ENCODE measurements around the gene DECR2. TPM values are rescaled to one million over a fixed set of nuclear protein-coding genes. Genes with fewer than 3 reads are reported as not detected.

DECR2 gene
- total RNA-seq, 2 experiments from 2014 or later, result 8.0 to 14.4 TPM

GRCh38 chr16:456891-457483 is 55.3 kb downstream of the DECR2 start:
- no peak for DNase-seq (ENCODE audit: low spot score)
- no peaks in the 10 kb centered on the region for H3K9me3 ChIP-seq (ENCODE audit: low read length)
- H3K9me2 ChIP-seq (ENCODE audit: insufficient read depth, low read length), result no peaks in the 10 kb centered on the region
- BruUV-seq (replicated peaks), result no TSS peak
- H4K20me1 ChIP-seq (ENCODE audit: insufficient read depth, low read length), result no peaks in the 10 kb centered on the region
- H3K4me1 ChIP-seq (ENCODE audit: insufficient read depth, low read length, poor library complexity, severe bottlenecking), result no peaks in the 10 kb centered on the region
- H3K4me2 ChIP-seq (ENCODE audit: low read length), result no peak overlapping the region
- TF ChIP-seq EZH2phosphoT487 (IDR thresholded peaks at IDR 0.05; ENCODE audit: borderline replicate concordance, low read depth, low read length) (no peak), CTCF (conservative IDR thresholded peaks at IDR 0.05; ENCODE audit: low read length) (no peak)
- CTCF ChIA-PET (ENCODE audit: unreplicated experiment), result no interaction called here
- H3K4me3 ChIP-seq (ENCODE audit: low read depth, low read length, poor library complexity, severe bottlenecking), result no peak overlapping the region
- POLR2A ChIA-PET, result no interaction called here
- H3K79me2 ChIP-seq (ENCODE audit: insufficient read depth, low read depth, low read length), result 0 out of 2 replicates have a peak, but pooled peaks cover 4% of the 10 kb centered on the region
- H3K27ac ChIP-seq (ENCODE audit: low read depth, low read length, poor library complexity, severe bottlenecking), result no peak overlapping the region
- intact Hi-C loops (cut with micrococcal nuclease; ENCODE audit: unreplicated experiment), result no loop called here
- H3K36me3 ChIP-seq (ENCODE audit: insufficient read depth, low read length), result no peaks in the 10 kb centered on the region
- no peak overlapping the region for H2AFZ ChIP-seq (ENCODE audit: low read length)

GRCh38 chr16:457732-458400 is 56.2 kb downstream of the DECR2 start:
- ChIA-PET POLR2A (no interaction called here), CTCF (ENCODE audit: unreplicated experiment) (no interaction called here)
- DNase-seq (ENCODE audit: low spot score), result no peak
- Histone ChIP-seq H3K9me2 (ENCODE audit: insufficient read depth, low read length) (no peaks in the 10 kb centered on the region), H3K4me2 (ENCODE audit: low read length) (no peak overlapping the region), H3K36me3 (ENCODE audit: insufficient read depth, low read length) (no peaks in the 10 kb centered on the region; the same call in 1 of the 2 replicates), H3K79me2 (ENCODE audit: insufficient read depth, low read depth, low read length) (0 out of 2 replicates have a peak, but pooled peaks cover 4% of the 10 kb centered on the region), H3K4me1 (ENCODE audit: insufficient read depth, low read length, poor library complexity, severe bottlenecking) (no peaks in the 10 kb centered on the region), H3K4me3 (ENCODE audit: low read depth, low read length, poor library complexity, severe bottlenecking) (no peak overlapping the region), H3K9me3 (ENCODE audit: low read length) (no peaks in the 10 kb centered on the region), H3K27ac (ENCODE audit: low read depth, low read length, poor library complexity, severe bottlenecking) (no peak overlapping the region), H2AFZ (ENCODE audit: low read length) (no peak overlapping the region), H4K20me1 (ENCODE audit: insufficient read depth, low read length) (no peaks in the 10 kb centered on the region)
- intact Hi-C loops (cut with micrococcal nuclease; ENCODE audit: unreplicated experiment), result no loop called here
- no TSS peak for BruUV-seq (replicated peaks)
- no peak for TF ChIP-seq EZH2phosphoT487 (IDR thresholded peaks at IDR 0.05; ENCODE audit: borderline replicate concordance, low read depth, low read length)

GRCh38 chr16:459761-460160 is 58.1 kb downstream of the DECR2 start:
- Histone ChIP-seq H3K4me1 (ENCODE audit: insufficient read depth, low read length, poor library complexity, severe bottlenecking) (no peaks in the 10 kb centered on the region), H3K9me2 (ENCODE audit: insufficient read depth, low read length) (no peaks in the 10 kb centered on the region), H3K4me2 (ENCODE audit: low read length) (no peak overlapping the region), H3K36me3 (ENCODE audit: insufficient read depth, low read length) (peaks cover 3% of the 10 kb centered on the region; the same call in 1 of the 2 replicates), H3K27ac (ENCODE audit: low read depth, low read length, poor library complexity, severe bottlenecking) (no peak overlapping the region), H4K20me1 (ENCODE audit: insufficient read depth, low read length) (no peaks in the 10 kb centered on the region), H3K9me3 (ENCODE audit: low read length) (no peaks in the 10 kb centered on the region), H2AFZ (ENCODE audit: low read length) (no peak overlapping the region), H3K79me2 (ENCODE audit: insufficient read depth, low read depth, low read length) (0 out of 2 replicates have a peak, but pooled peaks cover 4% of the 10 kb centered on the region), H3K4me3 (ENCODE audit: low read depth, low read length, poor library complexity, severe bottlenecking) (no peak overlapping the region)
- TF ChIP-seq EZH2phosphoT487 (IDR thresholded peaks at IDR 0.05; ENCODE audit: borderline replicate concordance, low read depth, low read length) (no peak), CTCF (conservative IDR thresholded peaks at IDR 0.05; ENCODE audit: low read length) (no peak)
- ChIA-PET CTCF (ENCODE audit: unreplicated experiment) (no interaction called here), POLR2A (no interaction called here)
- DNase-seq (ENCODE audit: low spot score), result no peak
- intact Hi-C loops (cut with micrococcal nuclease; ENCODE audit: unreplicated experiment), result no loop called here
- no TSS peak for BruUV-seq (replicated peaks)

Data from OCI-LY7 (cell line).